Measurements from ENCODE around the gene IGF1R. TPM values are rescaled to one million over a fixed set of nuclear protein-coding genes. Genes with fewer than 3 reads are reported as not detected.
"Not testable (repeated sequence)": the region's sequence is repeated elsewhere in the genome, so short reads cannot be mapped to it uniquely, and the experiment has no call there.

IGF1R gene
- total RNA-seq, 2 donors from 2014 or later: 115 to 119 TPM

DNA sequence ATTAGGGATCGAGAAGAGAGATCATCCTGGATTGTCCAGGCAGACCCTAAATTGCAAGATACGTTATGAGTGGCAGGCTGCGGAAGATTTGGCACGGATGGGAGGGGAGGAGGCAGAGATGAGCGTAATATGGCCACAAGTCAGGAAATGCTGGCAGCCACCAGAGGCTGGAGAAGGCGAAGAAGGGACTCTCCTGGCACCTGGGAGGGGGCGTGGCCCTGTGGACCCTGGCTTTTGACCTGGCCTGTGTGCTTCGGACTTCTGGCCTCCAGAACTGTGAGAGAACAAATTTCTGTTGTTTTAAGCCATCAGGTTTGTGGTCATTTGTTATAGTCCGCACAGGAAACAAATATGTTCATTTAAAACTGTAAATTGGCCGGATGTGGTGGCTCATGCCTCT, 31.9 kb upstream of the IGF1R start:
- H3K27ac Mint-ChIP-seq: no peak overlapping the region
- Histone ChIP-seq H3K9ac (ENCODE audit: extremely low read depth, low read length, poor library complexity, severe bottlenecking) (no peak overlapping the region), H3K27me3 (ENCODE audit: control insufficient read depth, insufficient read depth, low read length, poor library complexity, severe bottlenecking) (no peaks in the 10 kb centered on the region), H3K4me1 (ENCODE audit: control insufficient read depth, insufficient read depth, low read length) (no peaks in the 10 kb centered on the region), H3K36me3 (ENCODE audit: control insufficient read depth, insufficient read depth, low read length) (no peaks in the 10 kb centered on the region), H3K27ac (ENCODE audit: low read depth, low read length) (no peak overlapping the region), H3K9me3 (ENCODE audit: control insufficient read depth, low read length) (no peaks in the 10 kb centered on the region), H3K4me3 (ENCODE audit: low read length) (no peak overlapping the region)
- H3K27me3 Mint-ChIP-seq (ENCODE audit: insufficient read depth): no peaks in the 10 kb centered on the region
- H3K4me3 Mint-ChIP-seq: no peak overlapping the region
- TF ChIP-seq, protein P1, sequence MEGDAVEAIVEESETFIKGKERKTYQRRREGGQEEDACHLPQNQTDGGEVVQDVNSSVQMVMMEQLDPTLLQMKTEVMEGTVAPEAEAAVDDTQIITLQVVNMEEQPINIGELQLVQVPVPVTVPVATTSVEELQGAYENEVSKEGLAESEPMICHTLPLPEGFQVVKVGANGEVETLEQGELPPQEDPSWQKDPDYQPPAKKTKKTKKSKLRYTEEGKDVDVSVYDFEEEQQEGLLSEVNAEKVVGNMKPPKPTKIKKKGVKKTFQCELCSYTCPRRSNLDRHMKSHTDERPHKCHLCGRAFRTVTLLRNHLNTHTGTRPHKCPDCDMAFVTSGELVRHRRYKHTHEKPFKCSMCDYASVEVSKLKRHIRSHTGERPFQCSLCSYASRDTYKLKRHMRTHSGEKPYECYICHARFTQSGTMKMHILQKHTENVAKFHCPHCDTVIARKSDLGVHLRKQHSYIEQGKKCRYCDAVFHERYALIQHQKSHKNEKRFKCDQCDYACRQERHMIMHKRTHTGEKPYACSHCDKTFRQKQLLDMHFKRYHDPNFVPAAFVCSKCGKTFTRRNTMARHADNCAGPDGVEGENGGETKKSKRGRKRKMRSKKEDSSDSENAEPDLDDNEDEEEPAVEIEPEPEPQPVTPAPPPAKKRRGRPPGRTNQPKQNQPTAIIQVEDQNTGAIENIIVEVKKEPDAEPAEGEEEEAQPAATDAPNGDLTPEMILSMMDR (conservative IDR thresholded peaks at IDR 0.05): no peak
- no peaks in the 10 kb centered on the region for H3K36me3 Mint-ChIP-seq (ENCODE audit: low read depth)
- H3K4me1 Mint-ChIP-seq: peaks cover 4% of the 10 kb centered on the region
- peak; percentile 41 for DNase-seq
- no peaks in the 10 kb centered on the region for H3K9me3 Mint-ChIP-seq
- 81 to 85% methylated on average over 10 of the region's 10 CpGs for WGBS, 2 experiments (ENCODE audit: insufficient coverage in 1 of 2, insufficient read length in 1 of 2)

DNA sequence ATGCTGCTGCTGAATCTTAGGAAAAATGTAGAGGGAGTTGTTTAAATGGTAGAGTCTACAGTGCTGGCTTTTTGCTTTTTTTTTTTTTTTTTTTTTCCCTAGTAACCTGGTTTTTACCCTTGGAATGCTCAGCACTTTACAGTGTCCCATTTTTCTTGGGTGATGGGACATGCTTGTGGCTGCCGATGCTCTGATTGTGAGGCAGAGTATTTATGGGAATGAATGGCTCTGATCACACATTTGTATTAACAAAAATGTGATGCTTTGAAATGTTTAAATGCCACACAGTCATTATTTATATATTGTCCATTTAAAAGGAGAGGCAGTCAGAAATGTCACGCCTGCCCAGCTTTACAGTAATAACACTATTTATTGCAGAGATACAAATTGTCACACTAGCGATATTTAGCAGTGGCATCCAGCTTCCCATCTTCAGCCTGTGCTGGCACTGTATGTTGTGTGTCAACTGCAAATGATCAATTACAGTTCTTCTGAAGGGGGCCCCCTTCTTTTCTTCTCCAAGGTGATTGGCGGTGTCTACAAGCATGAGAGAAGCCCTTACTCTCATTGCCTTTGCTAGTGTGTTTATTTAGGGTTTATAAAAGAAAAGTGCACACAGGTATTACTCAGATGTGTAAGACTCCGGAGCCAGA, 30.9 kb upstream of the IGF1R start:
- DNase-seq: no peak
- H3K27me3 ChIP-seq (ENCODE audit: control insufficient read depth, insufficient read depth, low read length, poor library complexity, severe bottlenecking): no peaks in the 10 kb centered on the region
- H3K27ac ChIP-seq (ENCODE audit: low read depth, low read length): no peak overlapping the region
- H3K4me3 Mint-ChIP-seq: no peak overlapping the region
- no peaks in the 10 kb centered on the region for H3K9me3 ChIP-seq (ENCODE audit: control insufficient read depth, low read length)
- no peaks in the 10 kb centered on the region for H3K27me3 Mint-ChIP-seq (ENCODE audit: insufficient read depth)
- H3K36me3 ChIP-seq (ENCODE audit: control insufficient read depth, insufficient read depth, low read length): no peaks in the 10 kb centered on the region
- no peak overlapping the region for H3K4me3 ChIP-seq (ENCODE audit: low read length)
- H3K36me3 Mint-ChIP-seq (ENCODE audit: low read depth): no peaks in the 10 kb centered on the region
- TF ChIP-seq, protein P1 (conservative IDR thresholded peaks at IDR 0.05): no peak
- no peak overlapping the region for H3K9ac ChIP-seq (ENCODE audit: extremely low read depth, low read length, poor library complexity, severe bottlenecking)
- WGBS, 2 experiments (ENCODE audit: insufficient coverage in 1 of 2, insufficient read length in 1 of 2): 93 to 94% methylated on average over 2 to 5 of the region's 5 CpGs
- no peak overlapping the region for H3K27ac Mint-ChIP-seq
- H3K9me3 Mint-ChIP-seq: no peaks in the 10 kb centered on the region
- no peaks in the 10 kb centered on the region for H3K4me1 ChIP-seq (ENCODE audit: control insufficient read depth, insufficient read depth, low read length)
- H3K4me1 Mint-ChIP-seq: peaks cover 4% of the 10 kb centered on the region

DNA sequence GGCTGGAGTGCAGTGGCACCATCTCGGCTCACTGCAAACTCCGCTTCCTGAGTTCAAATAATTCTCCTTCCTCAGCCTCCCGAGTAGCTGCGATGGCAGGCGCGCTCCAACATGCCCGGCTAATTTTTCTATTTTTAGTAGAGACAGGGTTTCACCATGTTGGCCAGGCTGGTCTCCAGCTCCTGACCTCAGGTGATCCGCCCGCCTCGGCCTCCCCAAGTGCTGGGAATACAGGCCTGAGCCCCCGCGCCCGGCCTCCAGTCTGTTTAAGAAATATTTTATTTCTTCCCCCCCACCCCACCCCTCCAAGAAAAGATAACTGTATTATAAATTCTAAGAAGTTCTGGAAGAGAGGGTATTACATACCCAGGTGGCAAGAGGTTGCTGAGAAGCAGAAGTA, 29.8 kb upstream of the IGF1R start:
- H3K9me3 ChIP-seq (ENCODE audit: control insufficient read depth, low read length); H3K36me3 Mint-ChIP-seq (ENCODE audit: low read depth); H3K4me3 ChIP-seq (ENCODE audit: low read length); H3K9me3 Mint-ChIP-seq; H3K27ac ChIP-seq (ENCODE audit: low read depth, low read length); H3K4me1 Mint-ChIP-seq; H3K9ac ChIP-seq (ENCODE audit: extremely low read depth, low read length, poor library complexity, severe bottlenecking); H3K27me3 ChIP-seq (ENCODE audit: control insufficient read depth, insufficient read depth, low read length, poor library complexity, severe bottlenecking); H3K4me1 ChIP-seq (ENCODE audit: control insufficient read depth, insufficient read depth, low read length); H3K4me3 Mint-ChIP-seq; H3K36me3 ChIP-seq (ENCODE audit: control insufficient read depth, insufficient read depth, low read length); H3K27me3 Mint-ChIP-seq (ENCODE audit: insufficient read depth); H3K27ac Mint-ChIP-seq: not testable (repeated sequence)
- DNase-seq: peak; percentile 11
- WGBS, 2 experiments (ENCODE audit: insufficient coverage in 1 of 2, insufficient read length in 1 of 2): 93 to 100% methylated on average over 2 to 10 of the region's 13 CpGs

DNA sequence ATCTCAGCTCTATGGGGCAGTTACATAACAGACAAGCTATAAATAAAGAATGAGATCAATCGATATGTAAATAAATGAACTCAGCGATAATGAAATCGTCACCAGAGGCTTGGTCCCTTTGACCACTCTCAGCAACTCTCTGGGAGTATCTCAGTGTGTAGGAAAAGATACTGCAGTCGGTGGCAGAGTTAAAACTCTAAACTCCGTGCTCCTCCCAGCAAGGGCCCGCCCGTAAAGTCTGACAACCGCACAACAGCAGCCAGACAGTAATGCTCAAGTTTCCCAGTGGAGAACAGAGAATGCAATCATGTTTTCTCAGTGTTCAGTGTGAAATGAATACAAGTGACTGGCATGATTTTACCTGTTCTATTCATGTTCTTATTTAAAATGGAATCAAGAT, 28.3 kb upstream of the IGF1R start:
- TF ChIP-seq, protein P1 (conservative IDR thresholded peaks at IDR 0.05): no peak
- peak; percentile 38 for DNase-seq
- no peaks in the 10 kb centered on the region for H3K27me3 ChIP-seq (ENCODE audit: control insufficient read depth, insufficient read depth, low read length, poor library complexity, severe bottlenecking)
- Mint-ChIP-seq H3K27ac (no peak overlapping the region), H3K9me3 (no peaks in the 10 kb centered on the region), H3K4me3 (no peak overlapping the region), H3K27me3 (ENCODE audit: insufficient read depth) (no peaks in the 10 kb centered on the region), H3K36me3 (ENCODE audit: low read depth) (no peaks in the 10 kb centered on the region), H3K4me1 (peaks cover 4% of the 10 kb centered on the region)
- H3K27ac ChIP-seq (ENCODE audit: low read depth, low read length): no peak overlapping the region
- no peaks in the 10 kb centered on the region for H3K9me3 ChIP-seq (ENCODE audit: control insufficient read depth, low read length)
- H3K4me1 ChIP-seq (ENCODE audit: control insufficient read depth, insufficient read depth, low read length): no peaks in the 10 kb centered on the region
- H3K4me3 ChIP-seq (ENCODE audit: low read length): no peak overlapping the region
- no peaks in the 10 kb centered on the region for H3K36me3 ChIP-seq (ENCODE audit: control insufficient read depth, insufficient read depth, low read length)
- no peak overlapping the region for H3K9ac ChIP-seq (ENCODE audit: extremely low read depth, low read length, poor library complexity, severe bottlenecking)
- 46 to 82% methylated on average over 7 to 8 of the region's 8 CpGs for WGBS, 2 experiments (ENCODE audit: insufficient coverage in 1 of 2, insufficient read length in 1 of 2)
